Measurements from ENCODE around the gene TGFA. TPM values are rescaled to one million over a fixed set of nuclear protein-coding genes. Genes with fewer than 3 reads are reported as not detected.

TGFA gene
- total and polyA plus RNA-seq, 2 donors (not counting 1 experiment from before 2014, with no cell fraction given), result 0.06 TPM; not detected in 1

GRCh38 chr2:70520825-70521224 lies 32.8 kb downstream of the TGFA start:
- H3K4me3 ChIP-seq (replicated peaks in 1 of 4; ENCODE audit: control extremely low read depth in 1 of 4, insufficient read depth in 1 of 4, low read depth in 3 of 4, low read length in 4 of 4), result no peak overlapping the region
- no peak overlapping the region for H3K27ac ChIP-seq (ENCODE audit: insufficient read depth, low read length)
- no peak overlapping the region for H3K9ac ChIP-seq (ENCODE audit: insufficient read depth, low read length)
- DNase-seq (ENCODE audit: low read depth in 2 of 2), result no peak
- no peak overlapping the region for H2AFZ ChIP-seq (ENCODE audit: low read length)
- H3K4me2 ChIP-seq (ENCODE audit: extremely low read depth, insufficient read depth, low read length), result no peak overlapping the region
- no peaks in the 10 kb centered on the region for H3K79me2 ChIP-seq (ENCODE audit: control insufficient read depth, insufficient read depth, low read length)
- no peaks in the 10 kb centered on the region for H3K36me3 ChIP-seq (ENCODE audit: control insufficient read depth, insufficient read depth, low read length)
- H4K20me1 ChIP-seq (ENCODE audit: control insufficient read depth, extremely low read depth, insufficient read depth, low read length), result no peaks in the 10 kb centered on the region
- H3K4me1 ChIP-seq (ENCODE audit: control insufficient read depth, extremely low read depth, insufficient read depth, low read length), result no peaks in the 10 kb centered on the region
- H3K27me3 ChIP-seq (ENCODE audit: control insufficient read depth, insufficient read depth, low read length), result no peaks in the 10 kb centered on the region
- H3K9me3 ChIP-seq (ENCODE audit: control insufficient read depth, insufficient read depth, low read depth, low read length), result no peaks in the 10 kb centered on the region
- TF ChIP-seq CTCF (conservative IDR thresholded peaks at IDR 0.05 in 1 of 2, IDR thresholded peaks at IDR 0.05 in 1 of 2; ENCODE audit: low read depth in 1 of 2, low read length in 2 of 2) (no peak), EZH2 (IDR thresholded peaks at IDR 0.05; ENCODE audit: low read length, missing control alignments) (no peak)

GRCh38 chr2:70519453-70519852 lies 34.2 kb downstream of the TGFA start:
- H3K4me3 ChIP-seq (replicated peaks in 1 of 4; ENCODE audit: control extremely low read depth in 1 of 4, insufficient read depth in 1 of 4, low read depth in 3 of 4, low read length in 4 of 4), result no peak overlapping the region
- no peak for TF ChIP-seq CTCF (conservative IDR thresholded peaks at IDR 0.05 in 1 of 2, IDR thresholded peaks at IDR 0.05 in 1 of 2; ENCODE audit: low read depth in 1 of 2, low read length in 2 of 2)
- no peak overlapping the region for H3K27ac ChIP-seq (ENCODE audit: insufficient read depth, low read length)
- H3K9me3 ChIP-seq (ENCODE audit: control insufficient read depth, insufficient read depth, low read depth, low read length), result no peaks in the 10 kb centered on the region
- no peaks in the 10 kb centered on the region for H3K4me1 ChIP-seq (ENCODE audit: control insufficient read depth, extremely low read depth, insufficient read depth, low read length)
- no peak overlapping the region for H3K9ac ChIP-seq (ENCODE audit: insufficient read depth, low read length)
- no peaks in the 10 kb centered on the region for H3K36me3 ChIP-seq (ENCODE audit: control insufficient read depth, insufficient read depth, low read length)
- H3K79me2 ChIP-seq (ENCODE audit: control insufficient read depth, insufficient read depth, low read length), result no peaks in the 10 kb centered on the region
- H3K4me2 ChIP-seq (ENCODE audit: extremely low read depth, insufficient read depth, low read length), result no peak overlapping the region
- no peak overlapping the region for H2AFZ ChIP-seq (ENCODE audit: low read length)
- no peak for DNase-seq (ENCODE audit: low read depth in 2 of 2)
- H3K27me3 ChIP-seq (ENCODE audit: control insufficient read depth, insufficient read depth, low read length), result no peaks in the 10 kb centered on the region
- no peaks in the 10 kb centered on the region for H4K20me1 ChIP-seq (ENCODE audit: control insufficient read depth, extremely low read depth, insufficient read depth, low read length)

DNA sequence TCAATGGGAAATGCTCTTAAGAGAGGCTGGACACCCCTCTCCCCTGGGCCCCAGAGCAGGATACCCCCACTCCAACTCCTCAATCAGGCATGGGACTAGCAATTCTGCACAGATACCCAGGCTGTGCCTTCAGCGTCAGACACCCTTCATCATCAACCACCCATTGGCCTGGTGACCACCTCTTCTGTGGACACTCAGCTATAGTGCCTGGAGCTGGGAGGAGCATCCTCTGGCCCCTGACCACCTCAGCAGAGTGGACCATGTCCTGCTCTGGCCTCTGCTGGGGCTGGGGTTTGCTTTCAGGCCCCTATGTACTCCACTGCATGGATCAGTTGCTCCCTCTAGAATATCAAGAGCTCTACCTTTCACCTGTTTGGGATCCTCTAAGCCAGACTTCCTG lies 35.1 kb downstream of the TGFA start:
- Histone ChIP-seq H3K4me3 (replicated peaks in 1 of 4; ENCODE audit: control extremely low read depth in 1 of 4, insufficient read depth in 1 of 4, low read depth in 3 of 4, low read length in 4 of 4) (no peak overlapping the region), H3K36me3 (ENCODE audit: control insufficient read depth, insufficient read depth, low read length) (no peaks in the 10 kb centered on the region), H3K79me2 (ENCODE audit: control insufficient read depth, insufficient read depth, low read length) (no peaks in the 10 kb centered on the region), H3K9me3 (ENCODE audit: control insufficient read depth, insufficient read depth, low read depth, low read length) (no peaks in the 10 kb centered on the region), H3K4me2 (ENCODE audit: extremely low read depth, insufficient read depth, low read length) (no peak overlapping the region), H2AFZ (ENCODE audit: low read length) (no peak overlapping the region), H3K9ac (ENCODE audit: insufficient read depth, low read length) (no peak overlapping the region), H3K27me3 (ENCODE audit: control insufficient read depth, insufficient read depth, low read length) (no peaks in the 10 kb centered on the region), H3K4me1 (ENCODE audit: control insufficient read depth, extremely low read depth, insufficient read depth, low read length) (no peaks in the 10 kb centered on the region), H4K20me1 (ENCODE audit: control insufficient read depth, extremely low read depth, insufficient read depth, low read length) (no peaks in the 10 kb centered on the region), H3K27ac (ENCODE audit: insufficient read depth, low read length) (no peak overlapping the region)
- TF ChIP-seq EZH2 (IDR thresholded peaks at IDR 0.05; ENCODE audit: low read length, missing control alignments), result no peak
- TF ChIP-seq CTCF (conservative IDR thresholded peaks at IDR 0.05 in 1 of 2, IDR thresholded peaks at IDR 0.05 in 1 of 2; ENCODE audit: low read depth in 1 of 2, low read length in 2 of 2), result no peak
- DNase-seq (ENCODE audit: low read depth in 2 of 2), result no peak

Data from fibroblast of lung (primary cell).